Umbilical cord (tissue), 2 donors: Measurements from ENCODE around the gene CLCA1. TPM values are rescaled to one million over a fixed set of nuclear protein-coding genes. Genes with fewer than 3 reads are reported as not detected.

Source experiments
- DNase-seq: peaks from one replicate; pipeline ENCODE4 v3.0.0-alpha.2; 2015; ENCODE audit warnings: low spot score
- total RNA-seq: library from RNA; depleted of rRNA; stranded (reverse); fragments of >200 nt; gene quantifications from one replicate; pipeline ENCODE4 v1.2.3, GENCODE V29; 2014; ENCODE audit warnings: low replicate concordance; ENCODE audit not compliant: insufficient read depth

Gene CLCA1
- total RNA-seq, 1 donor from 2014 or later: 0.72 TPM

DNA sequence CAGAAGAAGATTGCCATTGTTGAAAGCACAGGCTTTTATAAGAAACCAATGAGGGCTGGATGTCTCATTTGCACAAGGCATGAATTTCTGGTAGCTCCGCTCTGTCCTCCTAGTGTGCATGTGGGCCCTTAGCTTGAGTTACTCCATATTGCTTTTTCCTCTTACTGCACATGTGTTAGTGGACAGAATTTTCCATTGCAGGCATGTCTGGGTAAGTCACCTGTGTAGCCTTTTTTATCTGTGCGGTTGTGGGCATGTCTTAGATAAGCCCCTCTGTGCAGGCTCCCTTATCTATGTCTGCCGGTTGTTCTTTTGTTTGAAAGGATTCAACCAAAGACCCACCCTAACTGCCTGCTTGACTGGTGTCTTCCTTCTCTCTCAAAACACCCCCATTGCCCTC lies 7.2 kb upstream of the CLCA1 start:
- DNase-seq: no peak

DNA sequence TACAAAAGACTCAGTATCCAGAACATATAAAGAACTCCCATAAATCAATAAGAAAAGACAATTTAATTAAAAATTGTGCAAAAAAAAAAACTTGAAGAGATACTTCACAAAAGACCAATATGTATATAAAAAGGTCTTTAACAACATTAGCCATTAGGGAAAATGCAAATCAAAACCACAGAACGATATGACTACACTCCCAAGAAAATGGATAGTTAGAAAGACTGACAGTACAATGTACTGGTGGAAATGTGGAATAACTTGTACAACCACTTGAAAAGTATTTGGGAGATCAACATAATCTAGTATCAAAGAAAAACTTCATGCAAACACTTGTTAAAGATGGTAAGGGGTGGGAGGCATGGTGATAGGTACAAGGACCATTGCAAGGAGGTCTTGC lies 3.9 kb upstream of the CLCA1 start:
- DNase-seq: no peak

DNA sequence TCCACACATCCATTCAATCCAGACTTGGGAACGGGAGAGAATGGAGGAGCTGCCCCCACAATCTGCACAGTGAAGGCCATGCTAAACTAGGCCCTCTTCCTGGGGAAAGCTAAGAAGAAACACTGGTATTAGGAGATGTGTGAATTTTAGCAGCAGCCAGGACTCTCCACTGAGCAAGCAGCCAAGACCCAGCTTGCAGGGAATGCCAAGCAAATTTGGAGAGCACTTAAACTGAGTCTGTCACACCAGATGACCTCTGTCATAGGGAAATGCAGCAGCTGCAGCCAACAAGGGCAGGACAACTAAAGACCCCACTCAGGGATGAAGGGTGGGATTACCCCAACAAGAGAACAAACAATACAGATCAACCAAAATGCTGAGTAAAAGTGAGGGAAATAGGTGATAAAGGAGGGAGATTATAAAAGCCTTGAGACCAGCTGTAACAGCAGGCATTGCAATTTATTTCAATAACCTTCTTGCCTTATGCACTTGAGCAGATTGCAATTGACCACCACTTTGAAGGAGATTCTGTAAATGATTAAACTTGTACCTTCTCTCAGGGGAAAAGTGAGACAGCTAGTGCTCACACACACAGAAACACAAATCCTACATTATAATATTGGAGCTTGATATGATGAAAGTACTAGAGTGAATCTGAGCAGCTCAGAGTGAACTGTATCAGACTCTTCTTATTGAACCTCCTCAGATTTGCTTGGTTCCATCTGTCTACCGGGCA lies 2.5 kb upstream of the CLCA1 start:
- no peak for DNase-seq

DNA sequence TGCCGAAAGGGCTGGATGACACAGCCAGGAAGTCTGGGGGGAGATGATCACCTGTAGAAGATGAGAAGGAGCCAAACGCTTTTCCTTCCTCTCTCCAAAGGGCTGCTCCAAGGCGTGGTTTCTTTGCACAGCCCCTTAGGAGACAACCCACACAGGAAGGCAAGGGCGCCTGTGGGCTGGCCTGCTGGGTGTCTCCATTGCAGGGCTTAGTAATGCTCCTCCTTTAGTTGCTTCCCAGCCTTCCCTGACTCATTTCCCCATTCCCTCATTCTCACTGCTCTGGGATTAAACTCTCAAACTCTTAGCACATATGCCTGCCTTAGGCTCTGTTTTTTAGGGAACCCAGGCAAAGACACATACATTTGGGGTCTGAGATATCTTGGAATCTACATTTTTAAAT lies 1.7 kb upstream of the CLCA1 start:
- DNase-seq: no peak

DNA sequence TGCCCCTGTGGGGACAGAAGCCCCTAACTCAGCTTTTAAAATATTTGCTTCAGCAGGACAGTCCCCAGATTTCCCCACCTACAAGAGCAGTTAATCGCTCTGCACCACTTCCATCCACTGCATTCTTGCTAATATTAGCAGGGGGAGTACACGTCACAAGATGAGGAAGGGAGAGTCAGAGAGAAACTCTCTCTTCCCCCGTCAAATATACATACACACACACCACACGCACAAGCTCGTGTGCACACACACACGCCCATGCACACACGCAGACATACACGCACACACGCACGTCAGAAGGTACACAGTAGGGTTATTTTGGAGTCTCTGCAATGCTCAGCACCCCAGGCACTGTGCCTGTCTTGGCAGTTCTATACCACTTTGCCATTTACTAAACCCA lies 2.1 kb downstream of the CLCA1 start:
- DNase-seq: peak; percentile 9

DNA sequence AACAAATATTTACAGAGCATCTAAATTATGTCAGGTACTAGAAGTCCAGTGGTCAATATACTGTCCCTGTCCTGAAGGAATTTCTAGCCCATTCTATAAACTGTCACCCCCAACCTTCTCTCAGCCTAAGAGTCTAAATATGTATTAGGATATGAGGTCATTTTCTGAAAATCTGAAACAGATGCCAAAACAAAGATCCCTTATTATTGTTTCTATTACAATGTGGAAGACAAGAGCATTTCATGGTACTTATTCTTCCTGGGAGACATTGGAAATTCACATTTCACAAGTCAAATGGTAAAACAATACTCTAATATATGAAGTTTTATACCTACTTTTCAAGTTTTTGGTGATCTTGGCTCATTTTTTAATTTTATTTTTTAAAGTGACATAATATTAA lies 2.6 kb downstream of the CLCA1 start:
- DNase-seq: no peak

DNA sequence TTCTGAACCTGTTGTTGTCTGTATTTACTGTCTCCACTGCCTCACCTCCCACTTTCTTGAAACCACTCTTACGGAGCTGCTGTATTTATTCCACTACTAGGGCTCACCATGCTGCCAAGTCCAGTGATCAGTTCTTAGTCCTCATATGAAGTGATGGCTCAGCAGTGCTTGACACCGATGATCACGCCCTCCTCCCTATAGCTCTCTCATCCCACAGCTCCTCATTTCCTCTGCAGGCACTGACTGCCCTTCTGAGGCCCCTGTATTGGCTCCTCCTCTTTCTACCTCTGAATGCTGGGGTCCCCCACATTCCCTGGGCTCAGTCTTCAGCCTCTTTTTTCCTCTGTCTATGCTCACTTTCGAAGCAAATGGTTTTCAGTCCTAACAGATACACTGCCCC lies 3.4 kb downstream of the CLCA1 start:
- DNase-seq: peak; percentile 9

DNA sequence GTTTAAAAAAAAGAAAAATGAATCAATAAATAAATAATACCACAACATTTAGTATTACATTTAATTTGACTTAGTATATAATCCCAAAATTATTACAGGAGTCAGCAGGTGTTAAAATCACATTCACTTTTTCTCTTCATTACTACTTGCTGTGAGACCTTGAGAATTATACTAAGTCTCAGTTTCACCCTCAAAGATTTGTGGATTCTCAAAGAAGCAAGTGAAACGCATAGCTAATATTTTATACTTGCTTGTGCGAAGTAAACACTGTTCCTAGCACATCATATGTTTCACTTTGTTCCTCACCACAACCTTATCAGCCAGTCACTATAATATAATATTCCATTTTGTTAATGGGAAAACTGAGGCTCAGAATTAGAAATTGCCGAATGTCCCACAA lies 4.0 kb downstream of the CLCA1 start:
- DNase-seq: no peak

DNA sequence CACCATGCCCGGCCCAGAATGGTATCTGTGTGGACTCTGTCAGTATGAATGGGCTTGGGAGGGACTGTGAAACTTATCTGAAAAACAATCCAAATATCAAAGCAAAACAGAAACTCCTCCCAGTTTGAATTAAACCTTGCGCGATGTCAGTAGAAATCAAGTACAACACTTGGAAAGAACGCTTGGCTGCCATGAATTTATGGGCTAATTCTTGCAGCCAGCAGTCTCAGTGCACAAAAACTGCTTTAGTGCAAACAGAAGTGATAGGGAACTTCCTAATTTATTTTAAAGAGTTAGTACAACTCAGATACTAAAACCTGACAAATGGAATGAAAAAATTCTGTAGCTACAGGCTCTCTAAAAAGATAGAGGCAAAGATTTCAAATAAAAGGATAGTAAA lies 8.5 kb downstream of the CLCA1 start:
- DNase-seq: no peak

DNA sequence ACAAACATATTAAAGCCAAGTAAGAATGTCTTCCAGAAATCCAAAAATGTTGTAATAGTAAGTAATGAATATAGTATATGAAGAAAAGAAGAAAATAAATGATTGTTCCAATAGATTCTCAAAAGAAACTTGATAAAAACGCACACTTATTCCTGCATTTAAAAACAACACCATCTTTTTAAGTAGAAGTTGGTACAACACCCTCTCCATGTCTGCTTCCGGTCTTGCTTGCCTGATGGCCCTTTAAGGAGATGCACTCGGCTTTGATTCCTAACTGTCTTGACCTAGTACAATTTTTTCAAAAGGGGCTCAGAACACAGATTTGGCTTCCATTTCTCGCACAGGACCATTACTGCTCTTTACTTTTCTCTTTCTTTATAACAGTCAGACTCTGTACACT lies 9.0 kb downstream of the CLCA1 start:
- DNase-seq: no peak

DNA sequence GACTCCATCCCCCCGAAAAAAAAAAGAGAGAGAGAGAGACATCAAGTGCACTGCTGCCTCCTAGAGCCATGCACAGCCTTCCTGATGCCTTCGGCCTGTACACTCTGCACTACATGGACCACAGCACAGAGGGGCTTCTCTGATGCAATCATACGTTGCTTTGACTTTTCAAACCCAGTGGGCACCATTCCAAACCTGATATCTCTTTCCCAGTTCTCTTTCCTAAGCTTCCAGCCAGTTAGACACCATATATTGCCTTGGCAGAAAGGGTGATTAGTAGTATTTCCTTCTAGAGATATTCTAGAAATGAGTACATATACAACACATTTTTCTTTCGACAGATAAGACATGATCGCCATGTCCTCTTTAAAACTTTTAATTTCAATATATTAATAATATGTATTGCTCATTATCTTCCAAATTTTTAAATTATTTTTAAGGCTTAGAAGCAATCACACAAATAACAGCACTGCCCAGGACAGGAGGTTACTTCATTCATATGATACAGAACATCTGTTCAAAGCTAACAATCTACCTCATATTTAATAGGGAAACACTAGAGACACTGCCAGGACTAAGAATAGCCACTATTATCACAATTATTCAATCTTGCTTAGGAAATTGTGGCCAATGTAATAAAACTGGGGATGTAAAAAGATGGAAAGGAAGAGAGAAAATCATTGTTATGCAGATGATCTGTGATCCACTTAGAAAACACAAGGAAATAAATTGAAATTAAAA lies 9.9 kb downstream of the CLCA1 start:
- DNase-seq: no peak

DNA sequence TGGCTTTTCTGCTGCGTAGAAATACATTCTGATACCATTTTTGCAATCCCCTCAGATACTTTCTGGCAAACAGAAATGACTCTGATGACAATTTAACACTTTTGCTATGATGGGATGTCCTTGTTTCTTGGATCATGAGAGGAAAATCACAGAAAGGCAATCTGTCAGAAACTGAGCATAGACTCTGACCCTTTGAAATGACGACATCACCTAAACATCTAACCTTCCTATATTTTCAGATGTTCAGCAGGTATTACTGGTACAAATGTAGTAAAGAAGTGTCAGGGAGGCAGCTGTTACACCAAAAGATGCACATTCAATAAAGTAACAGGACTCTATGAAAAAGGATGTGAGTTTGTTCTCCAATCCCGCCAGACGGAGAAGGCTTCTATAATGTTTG lies 13.2 kb downstream of the CLCA1 start:
- no peak for DNase-seq

DNA sequence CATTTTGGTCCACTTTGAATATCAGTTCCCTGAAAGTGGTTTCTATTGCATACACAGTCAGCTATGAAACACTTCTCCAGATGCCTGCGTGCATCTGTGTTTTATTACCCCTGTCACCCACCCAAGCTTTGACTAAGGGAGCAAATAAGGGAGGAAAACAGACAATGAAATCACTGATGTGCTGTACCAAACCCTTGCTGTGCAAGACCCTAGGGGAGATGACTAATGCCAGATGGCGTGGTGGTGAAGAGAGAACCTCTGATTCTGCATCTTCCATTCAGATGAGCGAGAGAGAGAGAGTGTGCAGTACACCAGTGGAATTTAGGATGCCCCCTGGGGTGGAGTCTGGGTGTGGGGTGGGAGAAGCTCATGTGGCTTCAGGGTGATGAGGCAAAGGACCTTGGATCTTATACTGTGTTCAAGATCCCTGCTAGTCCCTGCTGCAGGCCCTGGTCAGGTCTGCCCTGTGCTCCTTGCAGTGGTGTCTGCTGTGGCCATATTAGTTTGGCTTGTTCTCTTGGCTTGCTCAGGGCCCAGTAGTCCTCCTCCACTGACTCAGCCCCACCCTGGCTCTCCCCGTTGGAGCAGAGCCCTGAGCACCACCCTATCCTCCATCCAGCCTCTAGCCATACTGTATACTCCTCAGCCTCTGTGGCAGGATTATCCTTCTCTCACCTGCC lies 18.5 kb downstream of the CLCA1 start:
- peak; percentile 51 for DNase-seq

DNA sequence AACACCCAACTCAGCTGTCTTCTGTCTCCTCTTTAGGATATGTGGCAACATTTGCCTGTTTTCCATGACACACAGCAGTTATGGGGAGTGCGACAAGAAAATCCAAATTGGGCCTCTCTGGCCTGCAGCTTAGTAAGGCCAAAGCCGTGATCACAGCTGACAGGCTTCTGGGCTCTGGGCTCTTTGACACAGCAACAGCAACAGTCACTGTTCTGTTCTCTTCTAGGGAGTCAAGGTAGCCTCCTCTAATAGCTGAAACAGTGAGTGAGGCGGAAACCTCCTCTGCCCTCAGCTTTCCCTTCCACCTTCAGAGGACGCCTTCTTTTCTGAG lies 19.0 kb downstream of the CLCA1 start:
- no peak for DNase-seq

DNA sequence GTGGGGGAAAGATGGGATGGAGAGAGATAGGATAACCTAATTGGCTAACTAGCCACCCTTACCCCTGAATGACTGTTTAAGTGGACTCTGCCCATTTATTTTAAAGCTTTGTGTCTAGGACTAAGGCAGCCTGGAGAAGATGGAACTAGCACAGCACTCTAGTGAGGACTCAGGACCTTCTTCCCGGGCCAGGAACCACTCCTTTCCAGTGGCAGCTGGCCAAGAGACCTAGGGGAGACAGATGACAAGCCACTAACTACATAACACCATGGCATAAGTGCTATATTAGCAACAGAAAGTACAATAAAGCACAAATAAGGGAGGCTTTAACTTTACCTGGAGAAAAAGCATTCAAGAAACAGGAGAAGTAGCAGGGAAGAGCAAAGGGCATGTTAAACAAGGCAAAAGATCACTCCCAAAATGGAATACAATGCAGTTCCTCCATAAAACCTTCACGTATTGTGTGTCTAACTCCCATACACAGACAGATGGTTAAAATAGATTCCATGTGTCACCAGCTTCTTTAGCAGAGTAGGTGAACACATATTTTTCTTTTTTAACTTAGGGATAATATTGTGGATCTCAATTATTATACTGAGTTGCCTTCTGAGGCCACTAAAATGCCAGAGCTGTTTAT lies 20.6 kb downstream of the CLCA1 start:
- DNase-seq: no peak

DNA sequence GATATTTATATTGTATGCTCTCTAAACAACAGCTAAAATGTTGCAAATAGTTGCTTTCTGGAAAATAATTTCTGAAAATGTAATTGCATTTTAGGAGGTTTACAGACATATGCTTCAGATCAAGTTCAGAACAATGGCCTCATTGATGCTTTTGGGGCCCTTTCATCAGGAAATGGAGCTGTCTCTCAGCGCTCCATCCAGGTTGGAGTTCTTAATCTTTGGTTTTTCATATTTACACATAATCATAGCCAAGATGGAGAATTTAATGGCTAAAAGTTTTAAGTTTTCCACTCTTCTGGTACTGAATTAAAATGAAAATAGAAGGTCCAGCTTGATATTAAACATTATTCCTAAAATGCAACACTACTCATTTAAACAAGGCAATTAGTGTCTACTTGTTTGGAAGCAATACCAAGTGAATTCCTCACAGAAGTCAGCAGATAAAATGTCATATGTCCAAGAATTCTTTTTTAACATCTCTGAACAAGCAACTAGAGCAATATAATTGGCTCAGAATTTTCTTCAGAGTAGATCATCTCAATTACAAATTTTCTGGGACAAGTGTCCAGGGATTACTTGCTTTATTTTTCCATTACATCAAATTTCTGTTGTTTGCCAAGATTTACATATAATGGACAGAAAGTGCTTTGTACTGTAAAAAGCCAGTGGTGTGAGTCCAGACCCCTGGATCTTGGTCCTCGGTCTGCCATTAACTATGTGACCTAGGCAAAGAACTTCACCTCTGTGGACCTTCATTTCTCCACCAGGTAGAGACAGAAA lies 22.6 kb downstream of the CLCA1 start:
- DNase-seq: no peak

DNA sequence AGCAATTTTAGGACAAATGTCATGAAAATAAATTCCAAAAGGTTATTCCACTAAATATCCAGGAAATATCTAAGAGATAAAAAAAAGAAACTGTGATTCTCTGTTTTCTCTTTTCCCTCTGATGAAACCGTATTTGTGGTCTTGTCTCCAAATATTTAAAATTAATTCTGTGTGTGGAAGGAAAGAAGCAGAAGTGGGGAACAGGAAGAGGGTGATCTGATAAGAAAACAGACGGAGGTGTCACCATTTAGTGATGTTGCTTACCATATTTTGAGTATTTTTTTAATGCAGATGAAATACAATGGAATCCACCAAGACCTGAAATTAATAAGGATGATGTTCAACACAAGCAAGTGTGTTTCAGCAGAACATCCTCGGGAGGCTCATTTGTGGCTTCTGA lies 29.6 kb downstream of the CLCA1 start:
- DNase-seq: no peak

DNA sequence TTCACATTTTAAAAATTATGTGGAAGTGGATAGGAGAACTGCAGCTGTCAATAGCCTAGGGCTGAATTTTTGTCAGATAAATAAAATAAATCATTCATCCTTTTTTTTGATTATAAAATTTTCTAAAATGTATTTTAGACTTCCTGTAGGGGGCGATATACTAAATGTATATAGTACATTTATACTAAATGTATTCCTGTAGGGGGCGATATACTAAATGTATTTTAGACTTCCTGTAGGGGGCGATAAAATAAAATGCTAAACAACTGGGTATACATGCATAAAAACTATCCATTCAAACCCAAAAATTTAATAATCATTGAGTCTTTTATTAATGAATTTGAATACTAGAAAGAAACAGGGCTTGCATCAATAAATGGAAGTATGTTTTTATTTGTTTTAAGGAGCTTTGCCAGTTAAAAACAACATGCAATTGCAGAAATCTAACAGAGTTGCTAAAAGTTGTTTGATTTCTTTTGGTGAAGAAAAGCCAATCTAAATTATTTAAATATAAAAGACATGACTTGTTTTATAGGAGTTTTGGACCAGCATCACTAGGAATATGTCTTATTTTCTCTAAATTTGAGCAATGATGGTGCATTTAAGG lies 31.4 kb downstream of the CLCA1 start:
- DNase-seq: no peak

DNA sequence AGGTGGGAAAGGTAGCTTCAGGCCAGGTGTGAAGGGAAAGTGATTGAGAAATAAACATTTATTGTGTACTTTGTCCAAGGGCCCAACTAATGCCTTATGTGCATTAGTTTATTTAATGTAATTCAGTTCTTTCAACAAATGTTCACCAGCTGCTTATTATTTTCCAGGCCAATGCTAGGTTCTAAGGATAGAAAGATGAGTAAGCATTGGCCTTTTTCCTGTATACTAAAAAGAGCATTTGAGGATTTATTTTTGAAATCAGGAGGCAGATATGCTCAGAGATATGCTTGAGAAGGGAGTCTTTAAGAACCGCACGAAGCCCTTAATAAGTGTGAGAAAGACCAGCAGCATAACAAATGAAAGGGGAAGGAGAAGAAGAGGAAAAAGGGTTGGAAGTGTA lies 32.0 kb downstream of the CLCA1 start:
- DNase-seq: peak; percentile 87

DNA sequence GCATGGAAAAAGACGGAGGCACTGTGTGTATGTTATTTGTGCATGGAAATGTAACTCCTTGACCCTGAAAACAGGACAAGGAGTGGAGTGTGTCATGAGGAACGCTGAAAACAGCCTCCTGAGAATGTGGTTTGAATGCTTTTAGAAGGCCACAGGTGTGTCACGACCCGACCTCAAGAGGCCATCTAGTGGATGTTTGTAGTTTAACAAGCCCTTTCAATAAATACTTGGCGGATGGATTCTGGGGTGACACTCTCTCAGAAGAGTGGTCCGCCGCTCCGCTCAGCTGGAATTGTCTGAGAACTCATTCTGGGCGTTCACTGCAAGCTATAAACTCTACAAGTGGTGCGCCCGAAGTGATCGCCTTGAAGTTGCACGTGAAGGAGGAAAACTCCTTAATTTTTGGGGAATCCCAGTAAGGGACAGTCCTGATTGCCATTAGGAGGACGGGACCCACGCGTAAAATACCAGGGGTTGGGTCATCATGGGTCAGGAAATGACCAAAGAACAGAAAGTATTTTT lies 33.5 kb downstream of the CLCA1 start:
- peak; percentile 52 for DNase-seq
